Measurements from ENCODE around the gene ZFYVE28. TPM values are rescaled to one million over a fixed set of nuclear protein-coding genes. Genes with fewer than 3 reads are reported as not detected.

Gene ZFYVE28
- total and polyA plus RNA-seq, 2 donors from 2014 or later, result 8.0 to 18.9 TPM

DNA sequence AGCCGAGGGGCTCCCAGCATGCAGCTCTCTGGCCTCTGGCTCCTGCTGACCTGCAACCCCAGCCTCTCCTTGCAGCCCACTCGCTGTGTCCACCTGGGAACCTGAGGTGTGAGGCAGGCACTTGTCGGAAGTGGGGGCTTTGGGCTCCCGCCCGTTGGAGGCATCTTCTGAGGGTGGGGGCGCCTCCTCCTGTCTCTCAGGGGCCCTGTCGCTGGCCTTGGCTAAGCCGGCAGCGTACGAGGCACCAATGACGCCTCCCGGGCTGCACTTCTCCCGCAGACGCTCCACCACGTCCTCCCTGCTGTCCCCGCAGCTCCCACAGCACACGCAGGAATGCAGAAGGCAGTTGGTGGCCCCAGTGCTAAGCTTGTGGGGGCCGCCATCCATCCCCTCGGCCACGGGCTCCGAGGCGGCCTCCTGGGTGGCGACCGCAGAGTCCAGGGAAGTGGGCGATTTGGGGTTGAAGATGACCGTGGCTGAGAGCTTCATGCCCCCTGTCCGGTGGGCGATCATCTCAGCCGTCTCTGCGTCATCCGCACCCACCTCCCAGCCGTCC lies 114.0 kb downstream of the ZFYVE28 start:
- Histone ChIP-seq H3K27ac (ENCODE audit: low read depth in 2 of 2, low read length in 2 of 2) (no peak overlapping the region), H3K36me3 (ENCODE audit: control insufficient read depth in 2 of 3, insufficient read depth in 3 of 3, low read length in 3 of 3) (no peaks in the 10 kb centered on the region), H3K9ac (ENCODE audit: low read length in 3 of 3) (no peak overlapping the region), H3K4me1 (ENCODE audit: control insufficient read depth in 2 of 3, insufficient read depth in 2 of 3, low read depth in 1 of 3, low read length in 3 of 3) (no peaks in the 10 kb centered on the region), H3K4me3 (ENCODE audit: low read length in 3 of 3) (no peak overlapping the region), H3K9me3 (ENCODE audit: control insufficient read depth in 2 of 3, insufficient read depth in 1 of 3, low read length in 3 of 3) (peaks cover 0 to 7% (median 0%) of the 10 kb centered on the region in 3 donors), H3K27me3 (ENCODE audit: control insufficient read depth, insufficient read depth, low read length) (no peaks in the 10 kb centered on the region)
- no peak for FAIRE-seq
- TF ChIP-seq, protein P1, sequence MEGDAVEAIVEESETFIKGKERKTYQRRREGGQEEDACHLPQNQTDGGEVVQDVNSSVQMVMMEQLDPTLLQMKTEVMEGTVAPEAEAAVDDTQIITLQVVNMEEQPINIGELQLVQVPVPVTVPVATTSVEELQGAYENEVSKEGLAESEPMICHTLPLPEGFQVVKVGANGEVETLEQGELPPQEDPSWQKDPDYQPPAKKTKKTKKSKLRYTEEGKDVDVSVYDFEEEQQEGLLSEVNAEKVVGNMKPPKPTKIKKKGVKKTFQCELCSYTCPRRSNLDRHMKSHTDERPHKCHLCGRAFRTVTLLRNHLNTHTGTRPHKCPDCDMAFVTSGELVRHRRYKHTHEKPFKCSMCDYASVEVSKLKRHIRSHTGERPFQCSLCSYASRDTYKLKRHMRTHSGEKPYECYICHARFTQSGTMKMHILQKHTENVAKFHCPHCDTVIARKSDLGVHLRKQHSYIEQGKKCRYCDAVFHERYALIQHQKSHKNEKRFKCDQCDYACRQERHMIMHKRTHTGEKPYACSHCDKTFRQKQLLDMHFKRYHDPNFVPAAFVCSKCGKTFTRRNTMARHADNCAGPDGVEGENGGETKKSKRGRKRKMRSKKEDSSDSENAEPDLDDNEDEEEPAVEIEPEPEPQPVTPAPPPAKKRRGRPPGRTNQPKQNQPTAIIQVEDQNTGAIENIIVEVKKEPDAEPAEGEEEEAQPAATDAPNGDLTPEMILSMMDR (IDR thresholded peaks at IDR 0.05; ENCODE audit: borderline replicate concordance, extremely low read depth, insufficient read depth), result no peak
- no peak for DNase-seq
- intact Hi-C loops (cut with DNase I), result no loop called here

DNA sequence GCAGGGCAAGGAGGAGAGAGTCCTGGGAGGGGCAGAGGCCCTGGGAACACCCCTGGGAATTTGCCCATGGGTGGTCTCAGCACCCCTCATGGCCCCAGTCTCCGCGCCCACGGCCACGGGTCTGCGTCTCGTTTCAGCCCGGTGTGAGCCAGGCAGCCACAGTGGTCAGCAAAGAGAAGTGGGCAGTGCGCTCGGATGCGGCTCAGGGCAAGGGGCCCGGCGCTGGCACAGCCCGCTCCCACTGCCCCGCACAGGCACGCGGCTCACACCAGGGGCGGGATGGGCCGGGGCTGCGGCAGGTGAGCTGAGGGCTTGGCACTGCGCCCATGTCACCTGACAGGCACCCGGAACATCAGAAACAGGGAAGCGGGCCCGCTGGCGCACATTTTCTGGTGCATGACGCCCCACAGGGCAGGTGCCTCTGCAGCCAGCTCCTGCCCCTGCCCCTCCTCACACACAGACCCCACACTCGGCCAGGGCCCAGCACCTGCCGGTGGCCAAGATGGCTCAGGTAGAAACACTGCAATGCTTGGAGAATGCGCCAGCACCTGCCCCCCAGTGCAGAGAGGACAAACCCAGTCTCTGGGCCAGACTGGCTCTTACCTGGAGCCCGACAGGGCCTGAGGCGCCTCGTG lies 114.6 kb downstream of the ZFYVE28 start:
- Histone ChIP-seq H3K36me3 (ENCODE audit: control insufficient read depth in 2 of 3, insufficient read depth in 3 of 3, low read length in 3 of 3) (no peaks in the 10 kb centered on the region), H3K27ac (ENCODE audit: low read depth in 2 of 2, low read length in 2 of 2) (no peak overlapping the region), H3K9ac (ENCODE audit: low read length in 3 of 3) (no peak overlapping the region), H3K4me3 (ENCODE audit: low read length in 3 of 3) (no peak overlapping the region), H3K4me1 (ENCODE audit: control insufficient read depth in 2 of 3, insufficient read depth in 2 of 3, low read depth in 1 of 3, low read length in 3 of 3) (no peaks in the 10 kb centered on the region), H3K27me3 (ENCODE audit: control insufficient read depth, insufficient read depth, low read length) (no peaks in the 10 kb centered on the region), H3K9me3 (ENCODE audit: control insufficient read depth in 2 of 3, insufficient read depth in 1 of 3, low read length in 3 of 3) (peaks cover 0 to 7% (median 0%) of the 10 kb centered on the region in 3 donors)
- FAIRE-seq, result no peak
- TF ChIP-seq, protein P1 (IDR thresholded peaks at IDR 0.05; ENCODE audit: borderline replicate concordance, extremely low read depth, insufficient read depth), result no peak
- DNase-seq, result peak in 1 of 5 donors; percentile 10
- intact Hi-C loops (cut with DNase I), result no loop called here

DNA sequence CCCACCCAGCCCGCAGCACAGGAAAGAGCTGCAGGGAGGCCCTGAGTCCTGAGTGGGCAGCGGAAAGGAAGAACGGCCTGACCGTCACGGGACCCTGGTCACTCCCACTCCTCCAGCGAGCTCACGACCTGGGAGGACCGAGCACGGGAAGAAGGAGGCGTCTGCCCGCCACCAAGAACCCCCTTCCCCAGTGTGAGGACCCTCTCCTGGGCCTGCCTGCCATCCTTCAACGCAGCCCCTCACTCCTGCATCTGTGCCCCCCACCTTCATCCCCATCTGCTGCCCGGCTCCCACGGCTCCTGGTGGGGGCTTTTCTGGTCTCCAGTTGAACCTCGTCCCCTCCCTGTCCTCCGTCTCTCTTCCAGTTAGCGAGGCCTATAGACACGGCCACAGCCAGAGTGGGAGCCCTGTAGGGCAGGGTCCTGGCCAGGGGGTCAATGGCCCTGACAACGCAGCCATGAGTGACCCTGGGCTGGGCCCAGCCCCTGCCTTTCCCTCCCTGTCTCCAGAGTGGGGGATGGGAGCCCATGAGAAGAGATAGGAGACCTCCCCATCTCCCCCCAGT lies 115.2 kb downstream of the ZFYVE28 start:
- no peak for DNase-seq

More for the DNA sequence above, 115.2 kb downstream of the ZFYVE28 start:
- Histone ChIP-seq H3K27ac (ENCODE audit: low read depth in 2 of 2, low read length in 2 of 2) (no peak overlapping the region), H3K36me3 (ENCODE audit: control insufficient read depth in 2 of 3, insufficient read depth in 3 of 3, low read length in 3 of 3) (no peaks in the 10 kb centered on the region), H3K4me1 (ENCODE audit: control insufficient read depth in 2 of 3, insufficient read depth in 2 of 3, low read depth in 1 of 3, low read length in 3 of 3) (peaks cover 0 to 2% (median 0%) of the 10 kb centered on the region in 3 donors), H3K9me3 (ENCODE audit: control insufficient read depth in 2 of 3, insufficient read depth in 1 of 3, low read length in 3 of 3) (peaks cover 0 to 7% (median 0%) of the 10 kb centered on the region in 3 donors), H3K9ac (ENCODE audit: low read length in 3 of 3) (no peak overlapping the region), H3K4me3 (ENCODE audit: low read length in 3 of 3) (no peak overlapping the region), H3K27me3 (ENCODE audit: control insufficient read depth, insufficient read depth, low read length) (no peaks in the 10 kb centered on the region)
- intact Hi-C loops (cut with DNase I), result no loop called here
- FAIRE-seq, result no peak
- TF ChIP-seq, protein P1 (IDR thresholded peaks at IDR 0.05; ENCODE audit: borderline replicate concordance, extremely low read depth, insufficient read depth), result no peak
